Measurements from ENCODE around the gene USE1.

The USE1 gene

DNA sequence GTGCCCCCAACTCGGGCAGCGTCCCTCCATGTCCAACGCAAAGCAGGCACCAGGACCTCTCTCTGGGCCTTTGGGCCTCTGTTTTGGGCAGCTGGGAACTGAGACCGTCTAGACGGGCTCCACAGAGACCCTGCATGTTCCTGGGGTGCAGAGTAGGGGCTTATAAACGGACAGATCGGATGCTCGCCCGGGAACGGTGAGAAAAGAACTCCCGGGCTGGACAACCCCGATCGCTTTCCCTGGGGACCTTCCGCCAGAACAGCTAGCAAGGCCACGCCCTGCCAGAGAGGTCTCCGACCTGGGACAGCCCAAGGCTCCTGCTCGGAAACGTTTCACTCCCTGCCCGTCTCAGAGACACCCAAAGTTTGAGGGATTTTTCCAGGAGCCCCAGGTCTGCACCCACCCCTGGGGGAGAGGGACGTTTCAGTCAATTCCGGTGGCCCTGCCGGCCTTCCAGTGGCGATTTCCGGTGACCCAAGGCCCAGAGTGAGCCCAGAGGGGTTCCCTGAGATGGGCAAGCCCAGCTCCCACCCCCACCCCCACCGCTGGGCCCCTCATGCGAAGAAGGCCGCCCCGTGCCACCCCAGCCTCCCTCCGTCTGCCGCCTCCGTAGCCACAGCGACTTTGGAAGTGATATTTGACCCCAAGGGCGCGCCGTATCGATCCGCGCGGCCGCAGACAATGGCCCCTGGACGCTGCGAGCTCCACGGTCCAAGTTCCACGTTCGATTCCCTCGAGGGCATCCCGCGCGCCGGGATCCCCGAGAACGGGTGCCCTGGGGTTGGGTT, 28.9 kb downstream of the USE1 start:
- Histone ChIP-seq H3K9me3 (ENCODE audit: control insufficient read depth in 1 of 2, low read length in 2 of 2) (no peaks in the 10 kb centered on the region), H3K4me3 (ENCODE audit: low read depth in 1 of 2, low read length in 2 of 2) (peak overlapping the region; percentile 89), H3K27ac (ENCODE audit: low read depth, low read length) (peak overlapping the region; percentile 70), H3K36me3 (ENCODE audit: control insufficient read depth in 1 of 2, insufficient read depth in 2 of 2, low read length in 2 of 2) (peaks cover 0 to 5% of the 10 kb centered on the region in 2 donors), H3K4me1 (ENCODE audit: control insufficient read depth in 1 of 2, insufficient read depth in 2 of 2, low read length in 2 of 2) (peaks cover 49 to 64% of the 10 kb centered on the region in 2 donors), H3K9ac (ENCODE audit: low read depth in 1 of 2, low read length in 2 of 2) (peak overlapping the region; percentile 74 to 89), H3K27me3 (ENCODE audit: control insufficient read depth in 1 of 2, insufficient read depth in 2 of 2, low read length in 2 of 2) (no peaks in the 10 kb centered on the region)

DNA sequence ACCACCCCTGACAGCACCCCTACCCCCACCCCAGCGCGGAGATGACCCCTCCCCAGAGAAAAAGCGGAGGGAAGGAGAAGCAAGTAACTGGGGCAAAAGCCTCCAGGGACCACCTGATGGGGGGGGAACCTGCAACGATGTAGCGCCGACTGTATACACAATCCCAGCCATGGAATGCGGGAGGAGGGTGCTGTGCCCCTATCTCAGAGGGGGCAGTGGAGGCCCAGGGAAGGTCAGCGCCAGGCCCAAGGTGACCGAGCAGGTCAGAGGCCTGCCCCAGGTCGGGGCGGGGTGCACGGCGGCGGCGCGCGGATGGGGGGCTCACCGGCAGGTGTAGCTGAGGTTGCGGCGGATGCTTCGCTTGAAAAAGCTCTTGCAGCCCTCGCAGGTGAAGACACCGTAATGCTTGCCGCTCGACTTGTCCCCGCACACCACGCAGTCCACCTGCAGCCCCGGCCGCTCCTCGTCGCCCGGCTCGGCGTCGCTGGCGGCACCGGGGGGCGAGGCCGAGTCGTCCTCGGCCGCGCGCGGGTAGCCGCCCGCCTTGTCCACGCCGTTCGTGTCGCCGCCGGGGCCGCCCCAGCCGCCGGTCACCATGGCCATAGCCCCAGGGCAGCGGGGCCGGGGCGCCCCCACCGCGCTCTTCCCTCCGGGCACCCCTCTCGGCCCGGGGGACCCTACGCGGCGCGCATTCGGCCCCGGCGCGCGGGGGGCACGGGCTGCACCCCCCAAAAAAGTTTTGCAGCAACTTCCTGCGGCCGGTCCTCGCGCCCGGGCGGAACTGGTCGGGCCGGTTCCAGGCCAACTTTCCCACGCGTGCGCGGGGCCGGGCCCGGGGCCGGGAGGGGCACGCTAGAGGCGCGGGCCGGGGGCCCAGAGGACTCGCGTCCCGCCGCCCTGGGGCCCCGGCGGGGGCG, 29.7 kb downstream of the USE1 start:
- H3K4me3 ChIP-seq (ENCODE audit: low read depth in 1 of 2, low read length in 2 of 2), result peak overlapping the region; percentile 89
- H3K9me3 ChIP-seq (ENCODE audit: control insufficient read depth in 1 of 2, low read length in 2 of 2), result no peaks in the 10 kb centered on the region
- no peaks in the 10 kb centered on the region for H3K27me3 ChIP-seq (ENCODE audit: control insufficient read depth in 1 of 2, insufficient read depth in 2 of 2, low read length in 2 of 2)
- H3K4me1 ChIP-seq (ENCODE audit: control insufficient read depth in 1 of 2, insufficient read depth in 2 of 2, low read length in 2 of 2), result peaks cover 48 to 66% of the 10 kb centered on the region in 2 donors
- H3K9ac ChIP-seq (ENCODE audit: low read depth in 1 of 2, low read length in 2 of 2), result peak overlapping the region; percentile 70 to 89
- H3K36me3 ChIP-seq (ENCODE audit: control insufficient read depth in 1 of 2, insufficient read depth in 2 of 2, low read length in 2 of 2), result peaks cover 0 to 5% of the 10 kb centered on the region in 2 donors
- H3K27ac ChIP-seq (ENCODE audit: low read depth, low read length), result peak overlapping the region; percentile 70

DNA sequence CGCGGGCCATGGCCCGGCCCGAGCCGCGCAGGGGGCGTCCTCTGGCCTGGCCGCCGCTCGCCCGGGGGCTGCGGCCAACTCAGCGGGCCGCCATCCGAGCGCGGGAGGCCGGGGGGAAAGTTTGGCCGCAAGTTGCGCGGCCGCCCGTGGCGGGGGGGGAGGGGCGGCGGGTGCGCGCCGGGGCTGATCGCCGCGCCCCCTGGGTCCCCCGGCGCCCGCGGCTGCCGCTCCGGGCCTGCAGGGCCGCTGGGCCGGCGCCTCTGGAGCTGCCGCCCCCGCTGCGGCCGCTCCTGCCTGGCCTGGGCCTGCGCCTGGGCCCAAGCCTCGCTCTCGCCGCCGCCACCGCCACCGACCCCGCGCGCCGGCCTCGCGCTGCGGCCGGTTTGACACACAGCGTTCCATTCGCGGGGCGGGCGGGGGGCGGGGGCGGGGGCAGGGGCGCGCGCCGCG, 30.4 kb downstream of the USE1 start, which contains the start of gene NR2F6:
Gene NR2F6 (minus strand): TSS at position 385 of the 450 bp plus-strand sequence. CDS start 699 bp downstream, outside the sequence.
- H3K4me1 ChIP-seq (ENCODE audit: control insufficient read depth in 1 of 2, insufficient read depth in 2 of 2, low read length in 2 of 2), result peaks cover 41 to 61% of the 10 kb centered on the region in 2 donors

DNA sequence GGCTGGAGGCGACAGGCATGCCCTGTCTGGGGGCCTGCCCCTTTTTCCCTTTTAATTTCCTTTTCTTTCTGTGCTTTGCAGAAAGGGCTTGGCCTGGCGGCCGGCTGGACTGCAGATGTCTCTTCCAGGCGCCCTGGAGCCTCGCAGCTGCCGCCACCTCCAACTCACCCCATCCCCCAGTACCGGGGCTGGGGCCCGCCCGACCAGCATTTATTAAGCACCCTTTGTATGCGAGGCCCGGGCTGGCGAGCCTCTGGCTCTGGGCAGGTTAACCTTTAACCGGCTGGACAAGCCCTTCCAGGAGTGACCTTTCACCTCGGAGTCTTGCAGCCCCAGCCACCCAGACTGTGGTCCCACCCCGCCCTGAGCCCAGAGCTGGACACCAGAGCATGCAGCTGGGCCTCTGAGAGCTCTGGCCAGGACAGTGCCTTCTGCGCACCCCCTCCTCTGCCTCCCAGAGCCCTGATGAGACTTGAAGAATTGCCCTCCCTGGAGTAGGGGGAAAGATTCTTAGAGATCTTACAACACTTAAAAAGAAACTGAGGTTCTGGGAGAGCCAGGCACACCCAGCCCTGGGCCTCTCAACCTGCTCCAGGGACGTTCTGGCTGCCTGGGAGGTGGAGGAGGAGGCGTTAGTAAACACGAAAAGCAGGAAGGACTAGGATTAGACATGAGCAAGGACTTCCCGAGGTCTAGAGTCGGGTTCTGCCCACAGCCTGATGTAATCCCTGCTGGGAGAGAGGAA, 31.7 kb downstream of the USE1 start:
- no peaks in the 10 kb centered on the region for H3K36me3 ChIP-seq (ENCODE audit: control insufficient read depth in 1 of 2, insufficient read depth in 2 of 2, low read length in 2 of 2)
- peak overlapping the region; percentile 82 for H3K27ac ChIP-seq (ENCODE audit: low read depth, low read length)
- H3K4me3 ChIP-seq (ENCODE audit: low read depth in 1 of 2, low read length in 2 of 2), result peak overlapping the region; percentile 61 to 64
- peak overlapping the region; percentile 43 to 68 for H3K9ac ChIP-seq (ENCODE audit: low read depth in 1 of 2, low read length in 2 of 2)
- H3K4me1 ChIP-seq (ENCODE audit: control insufficient read depth in 1 of 2, insufficient read depth in 2 of 2, low read length in 2 of 2), result peaks cover 35 to 53% of the 10 kb centered on the region in 2 donors
- H3K9me3 ChIP-seq (ENCODE audit: control insufficient read depth in 1 of 2, low read length in 2 of 2), result no peaks in the 10 kb centered on the region
- no peaks in the 10 kb centered on the region for H3K27me3 ChIP-seq (ENCODE audit: control insufficient read depth in 1 of 2, insufficient read depth in 2 of 2, low read length in 2 of 2)

More for the DNA sequence above, 30.4 kb downstream of the USE1 start, which contains the start of gene NR2F6:
- H3K9me3 ChIP-seq (ENCODE audit: control insufficient read depth in 1 of 2, low read length in 2 of 2), result no peaks in the 10 kb centered on the region
- H3K9ac ChIP-seq (ENCODE audit: low read depth in 1 of 2, low read length in 2 of 2), result peak within 1 kb of the TSS; percentile 70 to 89
- H3K4me3 ChIP-seq (ENCODE audit: low read depth in 1 of 2, low read length in 2 of 2), result peak within 1 kb of the TSS; percentile 89
- no peaks in the 10 kb centered on the region for H3K27me3 ChIP-seq (ENCODE audit: control insufficient read depth in 1 of 2, insufficient read depth in 2 of 2, low read length in 2 of 2)
- peaks cover 0 to 1% of the 10 kb centered on the region in 2 donors for H3K36me3 ChIP-seq (ENCODE audit: control insufficient read depth in 1 of 2, insufficient read depth in 2 of 2, low read length in 2 of 2)
- H3K27ac ChIP-seq (ENCODE audit: low read depth, low read length), result peak within 1 kb of the TSS; percentile 82

DNA sequence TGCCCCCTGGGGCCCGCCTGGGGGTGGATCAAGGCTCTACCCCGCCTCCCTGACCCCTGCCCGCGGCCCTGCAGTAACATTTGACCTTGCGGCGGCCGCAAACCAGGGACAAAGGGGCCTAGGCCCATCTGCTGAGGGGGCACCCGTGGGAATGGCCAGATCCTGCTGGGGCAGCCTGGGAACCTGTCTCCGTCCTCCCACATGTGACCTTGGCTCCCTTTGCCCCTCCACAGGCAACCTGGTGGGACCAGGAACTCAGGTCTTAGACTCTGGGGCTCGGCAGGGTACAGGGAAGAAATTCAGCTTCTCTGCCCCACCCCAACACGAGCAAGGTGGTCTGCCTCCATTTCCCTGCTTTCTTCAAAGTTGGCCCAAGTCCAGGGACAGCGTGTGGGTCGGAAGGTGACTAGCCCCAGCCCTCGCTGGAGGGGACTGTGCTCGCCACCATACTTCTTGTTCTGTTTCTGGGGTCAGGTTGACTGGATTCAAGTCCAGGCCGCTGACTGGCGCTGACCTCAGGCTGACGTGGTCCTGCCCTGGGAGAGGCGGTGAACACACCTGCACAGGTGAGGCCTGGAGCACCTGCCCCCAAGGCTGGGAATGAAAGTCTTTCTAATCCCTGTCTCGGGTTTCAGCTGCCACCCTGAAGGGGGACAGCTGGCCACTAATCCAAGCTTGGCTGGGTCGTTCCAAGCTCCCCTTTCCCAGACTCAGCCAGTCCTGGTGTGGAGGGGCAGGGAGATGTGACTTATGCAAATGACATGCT, 33.0 kb downstream of the USE1 start:
- H3K27me3 ChIP-seq (ENCODE audit: control insufficient read depth in 1 of 2, insufficient read depth in 2 of 2, low read length in 2 of 2), result no peaks in the 10 kb centered on the region
- H3K9ac ChIP-seq (ENCODE audit: low read depth in 1 of 2, low read length in 2 of 2), result peak overlapping the region in 1 of 2 donors; percentile 39

DNA sequence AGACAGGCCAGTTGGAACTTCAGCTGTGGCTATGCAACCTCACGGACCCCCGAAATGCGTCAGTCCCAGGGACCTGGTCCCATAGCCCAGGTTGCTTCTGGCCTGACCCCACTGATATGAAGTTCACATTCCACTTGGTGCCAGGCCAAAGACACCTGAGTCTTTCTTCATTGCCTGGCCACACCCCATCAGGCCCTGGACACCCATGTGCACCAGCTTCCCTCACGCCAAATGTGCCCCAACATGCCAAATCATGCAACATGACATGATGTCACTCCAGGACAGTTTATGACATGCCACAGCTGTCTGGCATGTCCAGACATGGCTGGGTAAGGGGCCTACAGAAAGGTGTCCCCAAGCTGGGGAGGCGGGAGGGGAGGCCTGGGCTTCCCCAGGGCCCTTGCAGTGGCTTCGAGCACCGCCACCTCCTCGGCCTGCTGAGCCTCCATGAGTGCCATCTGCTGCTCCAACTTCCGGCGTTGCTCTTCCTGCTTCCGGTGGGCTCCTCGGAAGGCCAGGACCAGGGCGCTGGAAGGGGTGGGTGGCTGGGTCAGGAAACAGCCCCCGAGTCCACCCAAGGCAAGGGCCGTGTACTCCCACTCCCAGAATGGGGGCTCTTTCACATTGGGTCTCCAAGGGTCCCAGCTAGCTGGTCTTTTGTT, 34.9 kb downstream of the USE1 start:
- Histone ChIP-seq H3K36me3 (ENCODE audit: control insufficient read depth in 1 of 2, insufficient read depth in 2 of 2, low read length in 2 of 2) (no peaks in the 10 kb centered on the region), H3K9me3 (ENCODE audit: control insufficient read depth in 1 of 2, low read length in 2 of 2) (no peaks in the 10 kb centered on the region), H3K4me3 (ENCODE audit: low read depth in 1 of 2, low read length in 2 of 2) (no peak overlapping the region), H3K27me3 (ENCODE audit: control insufficient read depth in 1 of 2, insufficient read depth in 2 of 2, low read length in 2 of 2) (no peaks in the 10 kb centered on the region), H3K9ac (ENCODE audit: low read depth in 1 of 2, low read length in 2 of 2) (no peak overlapping the region), H3K4me1 (ENCODE audit: control insufficient read depth in 1 of 2, insufficient read depth in 2 of 2, low read length in 2 of 2) (peaks cover 23 to 34% of the 10 kb centered on the region in 2 donors), H3K27ac (ENCODE audit: low read depth, low read length) (no peak overlapping the region)

More for the DNA sequence above, 33.0 kb downstream of the USE1 start:
- H3K27ac ChIP-seq (ENCODE audit: low read depth, low read length), result peak overlapping the region; percentile 54
- peaks cover 24 to 42% of the 10 kb centered on the region in 2 donors for H3K4me1 ChIP-seq (ENCODE audit: control insufficient read depth in 1 of 2, insufficient read depth in 2 of 2, low read length in 2 of 2)
- no peaks in the 10 kb centered on the region for H3K36me3 ChIP-seq (ENCODE audit: control insufficient read depth in 1 of 2, insufficient read depth in 2 of 2, low read length in 2 of 2)
- H3K9me3 ChIP-seq (ENCODE audit: control insufficient read depth in 1 of 2, low read length in 2 of 2), result no peaks in the 10 kb centered on the region
- no peak overlapping the region for H3K4me3 ChIP-seq (ENCODE audit: low read depth in 1 of 2, low read length in 2 of 2)

DNA sequence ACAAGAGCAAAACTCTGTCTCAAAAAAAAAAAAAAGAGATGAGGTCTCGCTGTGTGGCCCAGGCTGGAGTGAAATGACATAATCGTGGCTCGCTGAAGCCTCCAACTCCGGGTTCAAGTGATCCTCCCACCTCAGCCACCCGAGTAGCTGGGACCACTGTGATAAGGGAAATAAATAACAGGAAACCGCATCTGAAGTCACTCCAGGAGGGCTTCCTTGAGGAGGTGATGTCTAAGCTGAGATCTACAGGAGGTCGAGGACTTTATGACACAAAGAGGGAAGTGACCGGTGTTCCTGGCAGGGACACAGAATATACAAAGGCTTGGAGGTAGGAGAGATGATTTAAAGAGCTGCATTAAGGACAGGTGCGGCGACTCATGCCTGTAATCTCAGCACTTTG, 39.5 kb downstream of the USE1 start:
- Histone ChIP-seq H3K27me3 (ENCODE audit: control insufficient read depth in 1 of 2, insufficient read depth in 2 of 2, low read length in 2 of 2) (no peaks in the 10 kb centered on the region), H3K27ac (ENCODE audit: low read depth, low read length) (no peak overlapping the region), H3K36me3 (ENCODE audit: control insufficient read depth in 1 of 2, insufficient read depth in 2 of 2, low read length in 2 of 2) (no peaks in the 10 kb centered on the region)

DNA sequence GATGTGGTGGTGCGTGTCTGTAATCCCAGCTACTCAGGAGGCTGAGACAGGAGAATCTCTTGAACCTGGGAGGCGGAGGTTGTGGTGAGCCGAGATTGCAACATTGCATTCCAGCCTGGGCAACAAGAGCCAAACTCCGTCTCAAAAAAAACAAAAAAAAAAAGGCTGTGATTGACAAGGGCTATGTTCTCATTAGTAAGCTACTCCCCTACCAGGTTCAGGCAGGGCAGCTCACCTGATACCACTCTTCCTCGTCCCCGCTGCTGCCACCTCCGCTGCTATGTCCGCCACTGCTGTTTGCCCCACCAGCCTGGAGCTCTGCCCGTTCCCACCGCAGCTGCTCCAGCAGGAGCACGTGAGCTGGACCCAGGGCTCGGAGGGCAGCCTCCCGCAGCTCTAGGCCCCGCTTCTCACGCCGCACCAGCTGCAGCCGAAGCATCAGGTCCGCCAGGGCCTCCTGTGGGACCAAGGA, 40.0 kb downstream of the USE1 start:
- Histone ChIP-seq H3K9ac (ENCODE audit: low read depth in 1 of 2, low read length in 2 of 2) (no peak overlapping the region), H3K36me3 (ENCODE audit: control insufficient read depth in 1 of 2, insufficient read depth in 2 of 2, low read length in 2 of 2) (no peaks in the 10 kb centered on the region), H3K4me1 (ENCODE audit: control insufficient read depth in 1 of 2, insufficient read depth in 2 of 2, low read length in 2 of 2) (no peaks in the 10 kb centered on the region), H3K27me3 (ENCODE audit: control insufficient read depth in 1 of 2, insufficient read depth in 2 of 2, low read length in 2 of 2) (no peaks in the 10 kb centered on the region), H3K9me3 (ENCODE audit: control insufficient read depth in 1 of 2, low read length in 2 of 2) (no peaks in the 10 kb centered on the region), H3K4me3 (ENCODE audit: low read depth in 1 of 2, low read length in 2 of 2) (no peak overlapping the region), H3K27ac (ENCODE audit: low read depth, low read length) (no peak overlapping the region)

More for the DNA sequence above, 39.5 kb downstream of the USE1 start:
- Histone ChIP-seq H3K9me3 (ENCODE audit: control insufficient read depth in 1 of 2, low read length in 2 of 2) (no peaks in the 10 kb centered on the region), H3K4me1 (ENCODE audit: control insufficient read depth in 1 of 2, insufficient read depth in 2 of 2, low read length in 2 of 2) (peaks cover 0 to 5% of the 10 kb centered on the region in 2 donors), H3K4me3 (ENCODE audit: low read depth in 1 of 2, low read length in 2 of 2) (no peak overlapping the region), H3K9ac (ENCODE audit: low read depth in 1 of 2, low read length in 2 of 2) (no peak overlapping the region)
